Heart left ventricle (tissue), 16 donors: ENCODE data around the gene SSPN. TPM values are rescaled to one million over a fixed set of nuclear protein-coding genes. Genes with fewer than 3 reads are reported as not detected.

Experiments
- ATAC-seq, 4 donors: fragments of 200-7000 bp; cut with Tn5 transposase; one replicate each; pipeline ENCODE4 v1.9.1; 2020 to 2022; ENCODE audit warnings: moderate library complexity in 4 of 4, mild to moderate bottlenecking in 3 of 4, moderate number of reproducible peaks in 1 of 4
- DNase-seq, 5 donors: peaks; one replicate each; pipeline ENCODE4 v3.0.0-alpha.2; 2020
- H3K27ac ChIP-seq, 12 donors: fragments of 200-600 bp; sonication (generic) in 4 of 12; one replicate each; pipeline versions ENCODE4 v1.5.0 to v1.8.0; 2016 to 2022; ENCODE audit warnings: mild to moderate bottlenecking in 2 of 12
- H3K27me3 ChIP-seq, 9 donors: fragments of 200-600 bp; sonication (generic) in 2 of 9; one replicate each; pipeline versions ENCODE4 v1.5.1 to v1.8.0; 2016 to 2022; ENCODE audit warnings: mild to moderate bottlenecking in 3 of 9
- H3K36me3 ChIP-seq, 9 donors: fragments of 200-600 bp; sonication (generic) in 2 of 9; one replicate each; pipeline versions ENCODE4 v1.5.0 to v1.8.0; 2018 to 2022; ENCODE audit warnings: mild to moderate bottlenecking in 2 of 9
- H3K4me1 ChIP-seq, 12 donors: fragments of 200-600 bp; sonication (generic) in 4 of 12; one replicate each; pipeline versions ENCODE4 v1.5.0 to v1.8.0; 2016 to 2022; ENCODE audit warnings: mild to moderate bottlenecking in 3 of 12
- H3K4me3 ChIP-seq, 12 donors: fragments of 200-600 bp; sonication (generic) in 4 of 12; one replicate each; pipeline versions ENCODE4 v1.5.0 to v1.8.0; 2017 to 2022; ENCODE audit warnings: mild to moderate bottlenecking in 9 of 12, moderate library complexity in 4 of 12
- H3K9me3 ChIP-seq, 12 donors: fragments of 200-600 bp; sonication (generic) in 4 of 12; one replicate each; pipeline versions ENCODE4 v1.5.0 to v1.8.0; 2016 to 2022; ENCODE audit warnings: mild to moderate bottlenecking in 1 of 12
- POLR2A ChIP-seq, 2 donors: fragments of 450-650 bp; IDR thresholded peaks; one replicate each; pipeline ENCODE4 v1.6.1; 2017; ENCODE audit warnings: antibody characterized with exemption in 2 of 2, mild to moderate bottlenecking in 2 of 2, moderate library complexity in 2 of 2
- WGBS, 4 donors: extraction: QIAGEN DNeasy Blood & Tissue Kit in 2 of 4; methylation state at CpG; one replicate each; pipeline versions ENCODE4 v1.1.5 to v1.1.7; 2013 to 2018; 5-methylcytosine and 5-hydroxymethylcytosine counted together
- intact Hi-C, 10 donors: fragments of 100-400 bp; cut with DNase I; formaldehyde crosslinking; loops; one replicate each; pipeline versions ENCODE4 v1.11.1 to v1.14.2; 2022
- polyA plus RNA-seq, 2 donors: library from polyadenylated mRNA; stranded (reverse); fragments of 200-250 nt; gene quantifications; one replicate each; pipeline ENCODE4 v1.2.3, GENCODE V29; 2013
- total RNA-seq, 9 donors: library from RNA; depleted of rRNA in 2 of 9; stranded (reverse); fragments of >200 nt in 2 of 9; fragmentation: NEBNext Ultra II Directional in 3 of 9; extraction: Animal tissue kit (Norgen Biotek cat#: 25700) in 3 of 9; gene quantifications; one replicate each; pipeline versions ENCODE4 v1.1.0 to v1.2.4, GENCODE V29; 2016 to 2023
- TF ChIP-seq, protein P1 (sequence below), 12 donors: fragments of 200-600 bp; sonication (generic) in 4 of 12; IDR thresholded peaks; one replicate each; pipeline versions ENCODE4 v1.5.0 to v1.8.0; 2018 to 2022; ENCODE audit warnings: antibody characterized with exemption in 12 of 12, mild to moderate bottlenecking in 5 of 12
- donor health status: ischemic (EF 13 %, LVEDD 7.1; RV severe dilation, severe dysfunction).
- donor health status: healthy with polysubstance abuse.
- donor health status: DM: no; HTN: yes; CAD: no.
- donor health status: DM: no; HTN: no; CAD: no.
- donor health status: ischemic (EF 25% LVEDD 6.9; RV normal size, moderate dysfunction).
- donor health status: ischemic (EF 25% LVEDD 5.7; RV mildly dilated, moderate dysfunction).
- donor health status: healthy.
- donor health status: DM: yes; HTN: yes; CAD: no.
- donor health status: ischemic (EF 35%, LVEDD 5.7; RV mildly dilated, moderate dysfunction).
- donor health status: nonischemic (EF 11% LVEDD 7.7; RV severe dilation, severe dysfunction).
- donor health status: DM: yes; HTN: yes; CAD: no.
- donor health status: PGD.
- donor health status: ischemic (EF 29% LVEDD 5.4; RV normal size, mild dysfunction).
- donor health status: nonischemic (EF 23%, LVEDD 6.1; RV moderate dilation, normal function).

The SSPN gene
- total and polyA plus RNA-seq, 11 donors = 7.5 to 109 (median 56.1) TPM

DNA sequence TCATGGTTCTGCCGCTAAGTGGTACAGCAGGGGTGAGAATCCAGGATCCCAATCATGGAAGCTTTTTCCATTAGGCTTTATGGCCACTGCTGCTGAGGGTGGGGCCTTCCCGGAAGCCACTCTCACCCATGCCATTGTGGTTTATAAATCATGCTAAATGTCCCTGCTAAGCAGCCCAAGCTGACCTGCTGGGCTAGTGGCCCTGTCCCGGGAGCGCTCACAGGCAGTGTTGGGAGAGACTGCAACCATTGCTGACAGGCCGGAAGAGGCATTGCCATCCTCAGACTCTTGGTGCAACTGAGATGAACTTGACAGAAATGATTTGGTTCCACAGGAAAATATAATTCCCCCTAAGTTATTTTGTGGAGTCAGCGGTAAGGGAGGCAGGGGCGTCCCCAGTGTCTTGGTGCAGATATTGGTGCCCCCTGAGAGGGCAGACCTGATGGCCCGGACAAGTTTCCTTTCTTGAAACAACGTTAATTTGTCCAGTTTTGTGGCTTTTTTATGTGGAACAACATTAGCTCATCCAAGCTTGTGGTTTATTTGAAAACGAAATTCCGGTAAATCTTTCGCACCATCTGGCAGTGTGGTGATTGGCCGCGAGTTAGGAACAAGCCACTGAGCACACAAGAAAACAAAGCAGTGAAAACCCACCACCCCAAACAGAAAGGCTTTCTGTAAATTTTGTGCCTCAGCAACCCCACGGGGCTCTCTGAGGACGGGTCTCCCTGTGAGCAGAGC lies 82.3 kb downstream of the SSPN start:
- 84 to 88% (median 87%) methylated on average over 16 of the region's 16 CpGs for WGBS, 4 donors
- Histone ChIP-seq H3K27ac (peak overlapping the region in 3 of 12 donors; percentile 42 to 67 (median 49)), H3K4me1 (peaks cover 6 to 50% (median 27%) of the 10 kb centered on the region in 12 donors), H3K4me3 (no peak overlapping the region), H3K9me3 (no peaks in the 10 kb centered on the region), H3K36me3 (no peaks in the 10 kb centered on the region), H3K27me3 (no peaks in the 10 kb centered on the region)
- ATAC-seq = no peak
- intact Hi-C loops = loop anchor here in 3 of 10 donors (10.0 kb wide), 1 partner anchor 153 kb away; the partner anchor contains the start of gene BHLHE41 (in 3 of the 3)
- TF ChIP-seq, protein P1, sequence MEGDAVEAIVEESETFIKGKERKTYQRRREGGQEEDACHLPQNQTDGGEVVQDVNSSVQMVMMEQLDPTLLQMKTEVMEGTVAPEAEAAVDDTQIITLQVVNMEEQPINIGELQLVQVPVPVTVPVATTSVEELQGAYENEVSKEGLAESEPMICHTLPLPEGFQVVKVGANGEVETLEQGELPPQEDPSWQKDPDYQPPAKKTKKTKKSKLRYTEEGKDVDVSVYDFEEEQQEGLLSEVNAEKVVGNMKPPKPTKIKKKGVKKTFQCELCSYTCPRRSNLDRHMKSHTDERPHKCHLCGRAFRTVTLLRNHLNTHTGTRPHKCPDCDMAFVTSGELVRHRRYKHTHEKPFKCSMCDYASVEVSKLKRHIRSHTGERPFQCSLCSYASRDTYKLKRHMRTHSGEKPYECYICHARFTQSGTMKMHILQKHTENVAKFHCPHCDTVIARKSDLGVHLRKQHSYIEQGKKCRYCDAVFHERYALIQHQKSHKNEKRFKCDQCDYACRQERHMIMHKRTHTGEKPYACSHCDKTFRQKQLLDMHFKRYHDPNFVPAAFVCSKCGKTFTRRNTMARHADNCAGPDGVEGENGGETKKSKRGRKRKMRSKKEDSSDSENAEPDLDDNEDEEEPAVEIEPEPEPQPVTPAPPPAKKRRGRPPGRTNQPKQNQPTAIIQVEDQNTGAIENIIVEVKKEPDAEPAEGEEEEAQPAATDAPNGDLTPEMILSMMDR (IDR thresholded peaks at IDR 0.05) = no peak
- TF ChIP-seq POLR2A (IDR thresholded peaks at IDR 0.05) = no peak
- DNase-seq = no peak

DNA sequence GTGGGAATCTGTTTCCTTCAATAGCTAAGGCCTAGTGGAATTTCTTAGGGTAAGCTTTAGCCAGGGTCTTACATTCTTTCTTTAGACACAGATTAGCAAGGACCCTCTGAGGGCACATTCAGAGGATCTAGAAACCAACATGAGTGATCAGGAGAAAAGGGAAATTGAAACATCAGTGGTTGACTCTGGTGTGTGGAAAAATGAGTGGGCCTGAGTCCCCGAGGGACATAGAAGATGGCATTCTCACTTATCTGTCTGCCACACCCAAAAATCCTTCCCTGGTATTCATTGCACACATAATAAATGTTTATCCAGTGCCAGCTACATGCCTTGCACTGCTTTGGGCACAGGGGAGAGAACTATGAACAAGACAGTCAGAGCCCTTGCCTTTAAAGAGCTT lies 82.9 kb downstream of the SSPN start:
- Histone ChIP-seq H3K4me1 (peaks cover 6 to 46% (median 24%) of the 10 kb centered on the region in 12 donors), H3K4me3 (no peak overlapping the region), H3K9me3 (no peaks in the 10 kb centered on the region), H3K27me3 (no peaks in the 10 kb centered on the region), H3K27ac (peak overlapping the region in 3 of 12 donors; percentile 42 to 67 (median 49)), H3K36me3 (no peaks in the 10 kb centered on the region)
- intact Hi-C loops = loop anchor here in 3 of 10 donors (10.0 kb wide), 1 partner anchor 153 kb away; the partner anchor contains the start of gene BHLHE41 (in 3 of the 3)
- 73 to 88% (median 82%) methylated on average over 1 of the region's 1 CpG for WGBS, 4 donors
- DNase-seq = no peak
- TF ChIP-seq POLR2A (IDR thresholded peaks at IDR 0.05) = no peak
- TF ChIP-seq, protein P1 (IDR thresholded peaks at IDR 0.05) = no peak
- ATAC-seq = no peak

DNA sequence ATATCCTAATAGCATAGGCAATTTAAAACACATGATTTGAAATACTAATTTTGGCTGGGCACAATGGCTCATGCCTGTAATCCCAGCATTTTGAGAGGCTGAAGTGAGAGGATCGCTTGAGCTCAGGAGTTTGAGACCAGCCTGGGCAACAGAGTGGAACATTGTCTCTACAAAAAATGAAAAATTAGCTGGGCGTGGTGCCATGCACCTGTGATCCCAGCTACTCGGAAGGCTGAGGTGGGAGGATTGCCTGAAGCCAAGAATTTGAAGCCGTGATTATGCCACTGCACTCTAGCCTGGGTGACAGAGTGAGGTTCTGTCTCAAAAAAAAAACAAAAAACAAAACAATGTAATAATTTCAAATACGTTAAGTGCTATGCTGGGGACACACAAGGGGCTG lies 83.3 kb downstream of the SSPN start:
- intact Hi-C loops = loop anchor here in 3 of 10 donors (10.0 kb wide), 1 partner anchor 154 kb away; the partner anchor contains the start of gene BHLHE41 (in 3 of the 3)
- Histone ChIP-seq H3K27me3 (no peaks in the 10 kb centered on the region), H3K4me1 (peaks cover 6 to 42% (median 21%) of the 10 kb centered on the region in 12 donors), H3K9me3 (no peaks in the 10 kb centered on the region), H3K36me3 (no peaks in the 10 kb centered on the region), H3K4me3 (no peak overlapping the region), H3K27ac (no peak overlapping the region)
- WGBS, 4 donors = 92 to 94% (median 93%) methylated on average over 5 of the region's 5 CpGs
- TF ChIP-seq, protein P1 (IDR thresholded peaks at IDR 0.05) = no peak
- TF ChIP-seq POLR2A (IDR thresholded peaks at IDR 0.05) = no peak
- ATAC-seq = no peak
- DNase-seq = no peak

DNA sequence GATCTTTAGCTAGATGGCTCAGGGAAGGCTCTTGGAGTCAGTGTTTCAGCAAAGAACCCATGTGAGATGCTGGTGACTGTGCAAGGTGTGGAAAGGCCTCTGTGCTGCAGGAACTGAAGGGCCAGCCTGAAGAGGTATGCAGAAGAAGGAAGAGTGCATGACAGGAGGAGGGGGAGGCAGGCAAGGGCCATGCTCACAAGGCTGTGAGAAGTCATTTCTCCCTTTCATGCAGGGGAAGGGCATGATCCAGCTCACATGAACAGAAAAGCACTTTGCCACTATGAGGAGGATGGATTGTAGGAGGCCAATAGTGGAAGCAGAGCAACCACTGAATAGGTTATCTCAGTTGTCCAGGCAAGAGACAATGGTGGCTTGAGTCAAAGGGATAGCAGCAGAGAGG lies 83.7 kb downstream of the SSPN start:
- Histone ChIP-seq H3K4me1 (peaks cover 6 to 37% (median 17%) of the 10 kb centered on the region in 12 donors), H3K27ac (no peak overlapping the region), H3K36me3 (no peaks in the 10 kb centered on the region), H3K4me3 (no peak overlapping the region), H3K27me3 (no peaks in the 10 kb centered on the region), H3K9me3 (no peaks in the 10 kb centered on the region)
- TF ChIP-seq, protein P1 (IDR thresholded peaks at IDR 0.05) = no peak
- no peak for TF ChIP-seq POLR2A (IDR thresholded peaks at IDR 0.05)
- ATAC-seq (no peak), DNase-seq (no peak)
- intact Hi-C loops = loop anchor here in 3 of 10 donors (10.0 kb wide), 1 partner anchor 154 kb away; the partner anchor contains the start of gene BHLHE41 (in 3 of the 3)
